KOPT-K1 (cell line): ENCODE measurements around the gene RBBP9.
A peak's percentile ranks its signal among the peaks of the same experiment; 100 is the strongest.
"Not testable (repeated sequence)": the region's sequence is repeated elsewhere in the genome, so short reads cannot be mapped to it uniquely, and the experiment has no call there.

Experiments used
- H3K27ac ChIP-seq: fragments of 200-600 bp; sonication (generic); 2 replicates; pipeline ENCODE4 v1.5.1; 2016; ENCODE audit warnings: antibody characterized with exemption, mild to moderate bottlenecking, low read depth, low read length; ENCODE audit not compliant: poor library complexity, severe bottlenecking
- H3K36me3 ChIP-seq: fragments of 200-600 bp; sonication (generic); 2 replicates; pipeline ENCODE4 v1.5.1; 2017; ENCODE audit warnings: antibody characterized with exemption, mild to moderate bottlenecking, low read length, moderate library complexity; ENCODE audit not compliant: insufficient read depth
- H3K9me3 ChIP-seq: fragments of 200-600 bp; sonication (generic); 2 replicates; pipeline ENCODE4 v1.5.1; 2017; ENCODE audit warnings: antibody characterized with exemption, low read length, mild to moderate bottlenecking; ENCODE audit not compliant: insufficient read depth, poor library complexity, severe bottlenecking

RBBP9 gene

DNA sequence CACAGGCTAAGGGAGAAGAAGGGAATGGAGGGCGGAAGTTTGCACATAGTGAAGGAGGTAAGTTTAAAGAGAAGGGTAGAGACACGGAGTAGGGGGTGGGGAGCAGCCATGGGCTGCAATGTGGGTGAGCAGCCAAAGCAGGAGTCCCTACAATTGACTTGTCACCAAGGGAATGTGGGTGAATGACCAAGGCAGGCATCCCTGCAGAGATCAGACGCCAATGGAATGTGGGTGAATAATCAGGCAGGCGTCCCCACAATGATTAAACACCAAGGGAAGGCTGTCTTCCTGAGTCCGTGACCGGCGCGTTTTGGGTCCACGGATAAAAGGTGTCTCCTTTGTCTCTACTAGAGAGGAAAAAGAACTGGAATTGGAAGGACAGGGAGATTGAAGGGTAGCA is 25.0 kb upstream of the RBBP9 start:
- not testable (repeated sequence) for H3K27ac ChIP-seq, H3K9me3 ChIP-seq
- H3K36me3 ChIP-seq = peaks cover 45% of the 10 kb centered on the region

- Histone ChIP-seq H3K36me3 (peaks cover 70% of the 10 kb centered on the region), H3K9me3 (no peaks in the 10 kb centered on the region), H3K27ac (no peak overlapping the region)
Measured at GRCh38 chr20:18515973-18516372, 18.9 kb upstream of the RBBP9 start.

- H3K9me3 ChIP-seq = no peaks in the 10 kb centered on the region
- peaks cover 83% of the 10 kb centered on the region for H3K36me3 ChIP-seq
Measured at GRCh38 chr20:18514127-18514526, 17.1 kb upstream of the RBBP9 start.

GRCh38 chr20:18513208-18513607 is 16.2 kb upstream of the RBBP9 start:
- H3K36me3 ChIP-seq = peaks cover 83% of the 10 kb centered on the region
- H3K27ac ChIP-seq = no peak overlapping the region
- H3K9me3 ChIP-seq = no peaks in the 10 kb centered on the region

More at GRCh38 chr20:18514127-18514526, 17.1 kb upstream of the RBBP9 start:
- H3K27ac ChIP-seq = no peak overlapping the region

GRCh38 chr20:18511571-18511970 is 14.5 kb upstream of the RBBP9 start:
- no peaks in the 10 kb centered on the region for H3K9me3 ChIP-seq
- H3K27ac ChIP-seq = no peak overlapping the region
- peaks cover 72% of the 10 kb centered on the region for H3K36me3 ChIP-seq

- no peaks in the 10 kb centered on the region for H3K9me3 ChIP-seq
- peak within 1 kb of the TSS; percentile 89 for H3K27ac ChIP-seq
- peaks cover 32% of the 10 kb centered on the region for H3K36me3 ChIP-seq
Measured at GRCh38 chr20:18507218-18508191, 10.5 kb upstream of the RBBP9 start, which contains the start of gene SEC23B. TSS of gene SEC23B (plus strand) at chr20:18507940. CDS start at chr20:18510836, 2,896 bp downstream.

DNA sequence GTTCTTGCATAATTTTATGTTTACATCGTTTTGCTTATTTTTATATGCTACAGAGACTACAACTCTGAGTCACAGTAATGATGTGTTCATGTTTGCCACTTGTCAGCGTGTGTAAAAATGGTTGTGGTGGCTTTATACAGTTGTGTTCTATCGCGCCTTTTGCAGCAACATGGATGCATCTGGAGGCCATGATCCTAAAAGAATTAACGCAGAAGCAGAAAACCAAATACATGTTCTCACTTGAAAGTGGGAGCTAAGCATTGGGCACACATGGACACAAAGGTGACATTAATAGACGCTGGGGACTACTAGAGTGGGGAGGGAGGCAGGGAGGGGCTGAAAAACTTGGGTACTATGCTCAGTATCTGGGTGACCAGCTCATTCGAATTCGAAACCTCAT is 9.7 kb upstream of the RBBP9 start:
- Histone ChIP-seq H3K36me3 (peaks cover 26% of the 10 kb centered on the region), H3K9me3 (no peaks in the 10 kb centered on the region), H3K27ac (peak overlapping the region; percentile 89)

GRCh38 chr20:18504479-18505060 is 7.5 kb upstream of the RBBP9 start:
- Histone ChIP-seq H3K27ac (no peak overlapping the region), H3K36me3 (peaks cover 5% of the 10 kb centered on the region; the same call in 1 of the 2 replicates), H3K9me3 (no peaks in the 10 kb centered on the region)

DNA sequence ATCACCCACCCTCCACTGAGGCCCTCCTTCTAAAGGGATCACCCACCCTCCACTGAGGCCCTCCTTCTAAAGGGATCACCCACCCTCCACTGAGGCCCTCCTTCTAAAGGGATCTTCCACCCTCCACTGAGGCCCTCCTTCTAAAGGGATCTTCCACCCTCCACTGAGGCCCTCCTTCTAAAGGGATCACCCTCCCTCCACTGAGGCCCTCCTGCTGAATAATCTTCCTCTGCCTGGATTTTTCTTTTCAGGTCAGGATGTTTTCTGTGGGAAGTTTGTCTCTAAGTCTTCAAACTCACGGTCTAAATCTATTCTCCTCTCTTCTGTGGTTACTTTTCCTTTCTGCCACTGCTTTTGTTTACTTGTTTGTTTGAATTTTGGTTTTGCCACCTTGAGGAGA is 4.6 kb upstream of the RBBP9 start:
- H3K27ac ChIP-seq, H3K36me3 ChIP-seq, H3K9me3 ChIP-seq: not testable (repeated sequence)

DNA sequence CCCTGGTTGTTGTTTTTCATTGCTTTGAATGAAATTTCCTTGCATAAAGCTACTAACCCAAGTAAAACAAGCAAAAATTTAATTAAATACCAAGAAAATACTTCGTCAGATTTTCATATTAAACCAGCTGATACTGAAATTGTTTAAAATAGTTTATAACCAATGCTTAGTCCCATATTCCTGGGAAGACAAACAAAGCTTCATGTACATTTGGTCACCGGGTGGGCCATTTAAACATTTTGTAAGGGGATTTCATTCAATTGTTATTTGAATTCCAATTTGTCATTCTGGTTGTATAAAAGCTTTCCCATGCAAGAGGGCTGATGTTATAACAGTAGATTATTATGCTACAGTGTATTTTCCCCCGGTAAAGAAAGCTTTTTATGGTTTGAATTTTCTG is 578 bp upstream of the RBBP9 start:
- Histone ChIP-seq H3K9me3 (no peaks in the 10 kb centered on the region), H3K36me3 (peaks cover 15% of the 10 kb centered on the region; the same call in 1 of the 2 replicates), H3K27ac (peak overlapping the region; percentile 64)

GRCh38 chr20:18496042-18496441 is 983 bp downstream of the RBBP9 start:
- peaks cover 21% of the 10 kb centered on the region; the same call in 1 of the 2 replicates for H3K36me3 ChIP-seq
- no peak overlapping the region for H3K27ac ChIP-seq
- no peaks in the 10 kb centered on the region for H3K9me3 ChIP-seq

DNA sequence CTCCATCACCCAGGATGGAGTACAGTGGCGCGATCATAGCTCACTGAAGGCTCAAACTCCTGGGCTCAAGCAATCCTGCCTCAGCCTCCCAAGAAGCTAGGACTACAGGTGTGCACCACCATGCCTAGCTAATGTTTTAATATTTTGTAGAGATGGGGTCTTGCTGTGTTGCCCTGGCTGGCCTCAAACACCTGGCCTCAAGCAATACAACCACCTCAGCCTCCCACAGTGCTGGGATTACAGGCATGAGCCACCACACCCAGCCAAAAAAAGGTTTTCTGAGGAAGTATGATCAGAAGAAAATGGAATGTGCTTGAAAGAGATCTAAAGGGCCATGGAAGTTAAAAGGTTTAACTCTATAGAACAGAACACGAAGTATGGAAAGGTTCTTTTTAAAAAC is 8.7 kb downstream of the RBBP9 start:
- Histone ChIP-seq H3K9me3 (no peaks in the 10 kb centered on the region), H3K27ac (no peak overlapping the region), H3K36me3 (peaks cover 74% of the 10 kb centered on the region)

- no peak overlapping the region for H3K27ac ChIP-seq
- H3K9me3 ChIP-seq = no peaks in the 10 kb centered on the region
- H3K36me3 ChIP-seq = peaks cover 90% of the 10 kb centered on the region
Measured at GRCh38 chr20:18481596-18481995, 15.4 kb downstream of the RBBP9 start.

DNA sequence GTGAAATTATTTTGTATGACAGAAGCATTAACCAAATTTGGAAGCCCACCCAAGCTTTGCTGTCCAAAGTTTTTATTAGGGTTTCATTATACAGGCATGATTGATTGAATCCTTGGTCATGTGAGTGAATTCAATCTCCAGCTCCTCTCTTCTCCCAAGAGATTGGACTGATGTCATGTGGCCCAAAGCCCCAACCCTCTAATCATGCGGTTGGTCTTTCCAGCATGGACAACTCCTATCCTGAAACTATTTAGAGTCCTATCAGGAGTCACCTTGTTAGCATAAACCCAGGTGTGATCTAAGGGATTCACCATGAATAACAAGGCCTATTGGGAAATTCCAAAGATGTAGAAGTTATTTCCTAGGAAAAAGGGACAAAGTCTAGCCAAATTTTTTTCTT is 19.2 kb downstream of the RBBP9 start:
- no peak overlapping the region for H3K27ac ChIP-seq
- H3K36me3 ChIP-seq = peaks cover 96% of the 10 kb centered on the region
- H3K9me3 ChIP-seq = no peaks in the 10 kb centered on the region

DNA sequence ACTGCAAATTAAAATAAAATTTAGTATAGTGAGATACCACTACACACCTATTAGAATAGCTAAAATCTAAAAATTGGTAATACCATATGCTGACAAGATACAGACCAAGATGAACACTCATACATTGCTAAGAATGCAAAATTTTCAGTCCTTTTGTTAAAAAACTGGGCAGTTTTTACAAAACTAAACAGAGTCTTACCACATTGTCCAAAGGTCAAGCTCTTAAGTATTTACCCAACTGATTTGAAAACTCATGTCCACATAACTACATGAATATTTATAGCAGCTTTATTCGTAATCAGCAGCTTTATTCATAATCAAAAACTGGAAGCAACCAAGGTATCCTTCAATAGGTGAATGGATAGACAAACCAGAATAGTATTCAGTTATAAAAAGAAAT is 19.8 kb downstream of the RBBP9 start:
- no peaks in the 10 kb centered on the region for H3K9me3 ChIP-seq
- no peak overlapping the region for H3K27ac ChIP-seq
- H3K36me3 ChIP-seq = peaks cover 90% of the 10 kb centered on the region
